GM19455 (cell line): ENCODE results near the gene ZNF598.

Experiments
- ATAC-seq: cut with Tn5 transposase; IDR thresholded peaks from one replicate; pipeline ENCODE4 v1.9.1; 2021; ENCODE audit not compliant: unreplicated experiment

Gene ZNF598

DNA sequence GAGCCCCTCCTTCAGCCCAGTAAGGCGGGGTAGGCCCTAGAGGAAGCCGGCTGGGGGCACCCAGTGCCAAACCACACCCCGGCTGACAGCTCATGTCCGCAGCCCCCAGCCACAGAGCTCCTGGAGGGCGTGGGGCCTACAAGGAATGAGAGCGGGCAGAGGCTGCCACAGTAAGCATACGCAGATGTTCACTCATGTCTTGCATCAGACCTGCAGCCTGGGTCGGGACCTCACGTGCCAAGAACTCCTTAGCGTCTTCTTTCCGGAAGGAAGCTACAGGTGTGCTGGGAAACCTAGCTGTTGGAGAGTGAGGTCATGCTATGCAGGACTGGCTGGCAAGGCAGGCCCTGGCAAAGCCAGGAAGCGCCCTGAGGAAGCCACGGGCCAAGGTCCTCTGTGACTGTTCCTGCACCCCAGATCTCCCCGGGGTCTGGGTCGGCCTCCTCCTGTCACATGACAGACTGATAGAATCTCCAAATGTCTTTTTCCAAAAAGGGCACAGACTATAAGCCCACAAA, 1.6 kb downstream of the ZNF598 start:
- ATAC-seq, result no peak

- ATAC-seq, result no peak
These were observed 2.4 kb downstream of the ZNF598 start for GRCh38 chr16:2007081-2007836.

- ATAC-seq, result no peak
These were observed 3.3 kb downstream of the ZNF598 start for GRCh38 chr16:2006317-2006716.

GRCh38 chr16:2005646-2006045, 4.0 kb downstream of the ZNF598 start:
- no peak for ATAC-seq

DNA sequence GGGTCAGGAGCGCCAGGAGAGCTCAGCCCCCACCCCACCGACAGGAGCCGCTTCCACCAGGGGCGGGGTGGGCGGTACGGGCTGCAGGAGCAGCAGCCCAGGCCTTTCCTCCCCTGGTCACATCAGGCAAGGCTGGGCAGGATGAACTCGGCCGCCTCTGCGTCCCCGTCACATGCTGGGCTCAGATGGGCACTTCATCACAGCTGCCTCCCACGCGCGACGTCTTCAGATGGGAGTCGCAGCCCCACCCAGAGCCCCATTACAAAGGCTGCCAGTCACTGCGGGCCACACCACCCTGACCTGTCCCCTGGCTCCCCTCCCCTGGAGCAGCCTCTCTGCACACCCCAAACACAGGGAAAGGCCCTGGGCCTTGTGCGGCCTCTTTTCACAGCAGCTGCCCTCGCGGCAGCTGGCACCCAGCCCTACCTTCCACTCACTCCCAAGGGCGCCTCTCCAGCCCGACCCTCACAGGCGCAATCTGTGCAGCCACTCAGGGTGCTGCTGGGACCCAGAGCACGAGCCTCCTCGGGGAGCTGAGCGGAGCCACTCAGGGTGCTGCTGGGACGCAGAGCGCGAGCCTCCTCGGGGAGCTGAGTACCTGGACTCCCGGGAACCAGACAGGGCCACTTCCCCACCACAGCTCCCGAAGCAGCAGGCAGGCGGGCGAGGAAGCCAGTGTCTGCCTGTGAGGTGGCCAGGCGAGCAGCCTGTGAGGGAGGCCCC, 4.7 kb downstream of the ZNF598 start:
- no peak for ATAC-seq

DNA sequence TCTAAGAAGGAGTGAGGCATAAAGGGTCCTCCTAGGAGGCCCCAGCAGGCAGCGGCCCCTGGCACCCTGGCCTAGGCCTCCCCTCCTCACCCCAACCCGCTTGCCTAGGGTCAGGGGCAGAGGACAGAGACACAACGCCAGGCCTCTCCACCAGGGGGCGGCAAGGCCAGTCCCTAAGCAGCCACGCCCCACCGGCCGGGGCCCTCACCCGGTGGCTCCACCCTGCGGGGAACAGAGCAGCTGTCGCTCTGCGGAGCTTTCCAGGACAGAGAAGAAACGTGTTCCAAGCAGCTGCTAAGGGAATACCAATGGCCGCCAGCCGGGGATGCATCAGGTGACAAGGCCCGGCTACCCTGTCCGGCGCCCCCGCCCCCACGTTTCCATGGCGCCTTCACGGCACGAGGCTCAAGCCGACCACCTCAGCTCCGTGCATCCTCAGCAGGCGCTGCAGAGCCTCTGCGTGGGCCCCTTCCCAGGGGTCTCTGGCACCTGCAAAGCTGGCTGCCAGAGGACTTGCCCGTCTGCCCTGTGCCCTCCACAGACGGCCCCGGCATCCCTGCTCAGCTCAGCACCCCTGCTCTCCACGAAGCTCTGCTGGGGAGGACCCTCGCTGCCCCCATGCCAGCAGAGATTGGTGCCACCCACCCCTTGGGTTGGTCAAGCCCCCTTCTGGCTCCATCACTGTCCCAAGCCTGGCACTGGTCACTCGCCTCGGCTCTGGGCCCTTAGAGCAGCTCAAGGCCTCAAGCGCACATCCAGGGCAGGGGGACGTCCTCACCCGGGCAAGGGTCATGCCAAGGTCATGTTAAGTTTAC, 5.6 kb downstream of the ZNF598 start:
- no peak for ATAC-seq

- no peak for ATAC-seq
These were observed 6.3 kb downstream of the ZNF598 start for GRCh38 chr16:2003231-2003826.

GRCh38 chr16:2002406-2003230, 7.0 kb downstream of the ZNF598 start:
- no peak for ATAC-seq

GRCh38 chr16:2001456-2002355, 7.9 kb downstream of the ZNF598 start:
- ATAC-seq, result no peak

DNA sequence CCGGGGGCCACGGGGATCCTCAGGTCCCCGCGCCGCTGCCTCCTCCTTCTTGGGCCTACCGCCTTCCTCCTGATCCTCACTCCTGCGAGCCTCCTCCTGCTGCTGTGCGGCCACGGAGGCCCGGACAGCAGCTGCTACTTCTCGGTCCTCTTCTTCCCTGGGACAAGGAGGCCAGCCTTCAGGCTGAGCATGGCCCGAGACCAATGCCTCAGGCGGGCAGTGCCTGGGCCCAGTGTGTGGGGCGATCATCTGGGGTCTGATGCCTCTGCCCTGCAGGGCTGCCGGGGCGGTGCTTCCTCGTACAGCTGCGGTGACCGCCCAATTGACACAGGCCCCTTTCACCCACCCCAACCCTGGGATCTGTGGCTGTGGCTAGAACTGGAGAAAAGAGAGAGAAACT, 8.6 kb downstream of the ZNF598 start:
- ATAC-seq, result no peak

DNA sequence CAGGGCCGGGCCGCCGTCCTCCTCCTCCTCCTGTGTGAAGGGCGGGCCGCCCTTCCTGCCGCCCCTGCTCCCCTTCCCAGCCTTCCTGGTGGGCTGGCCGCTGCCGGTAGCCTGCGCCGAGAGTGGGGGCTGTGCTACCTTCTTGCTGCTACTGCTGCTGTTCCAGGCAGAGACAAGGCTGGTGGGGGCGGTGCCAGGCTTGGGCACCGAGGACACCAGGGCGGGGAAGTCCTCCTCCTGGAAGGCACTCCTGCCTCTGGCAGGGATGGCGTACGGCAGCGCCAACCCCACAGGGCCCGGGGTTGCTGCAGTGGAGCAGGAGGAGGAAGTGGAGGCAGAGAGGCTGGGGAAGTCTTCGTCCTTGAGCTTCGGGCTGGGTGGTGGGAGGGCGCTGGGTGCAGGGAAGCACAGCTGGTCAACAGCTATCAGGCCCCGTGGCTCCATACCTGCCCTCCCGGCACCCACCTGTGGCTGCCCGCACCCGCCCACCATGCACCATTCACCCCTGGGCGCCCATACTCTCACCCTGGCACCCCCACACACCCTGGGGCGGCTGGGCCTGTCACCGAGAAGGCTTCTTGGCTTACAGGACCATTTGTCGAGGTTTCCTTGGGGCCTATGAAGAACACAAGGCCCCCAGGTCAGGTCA, 9.6 kb downstream of the ZNF598 start:
- no peak for ATAC-seq

GRCh38 chr16:1998852-1999801, 10.5 kb downstream of the ZNF598 start:
- no peak for ATAC-seq

DNA sequence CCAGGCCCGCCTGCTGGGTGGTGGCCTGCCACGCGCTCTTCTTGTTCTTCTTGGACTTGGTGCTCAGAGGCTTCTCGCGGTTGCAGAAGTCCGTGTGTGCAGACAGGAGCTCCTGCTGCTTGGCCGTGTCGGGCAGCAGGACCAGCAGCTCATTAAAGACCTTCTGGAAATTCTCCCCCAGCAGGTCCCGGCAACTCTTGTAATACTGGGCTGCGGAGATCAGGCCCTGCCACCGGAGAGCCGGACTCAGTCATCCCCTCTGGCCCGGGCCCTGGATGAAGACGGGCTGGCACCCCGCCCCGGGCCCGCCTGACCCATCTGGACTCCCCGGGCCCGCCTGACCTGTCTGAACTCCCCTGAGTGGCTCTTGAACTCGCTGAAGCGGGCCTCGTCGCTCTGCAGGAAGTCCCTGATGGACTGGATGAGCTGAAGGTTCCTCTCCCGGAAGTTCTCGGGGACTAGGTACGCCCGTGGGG, 11.2 kb downstream of the ZNF598 start:
- no peak for ATAC-seq

DNA sequence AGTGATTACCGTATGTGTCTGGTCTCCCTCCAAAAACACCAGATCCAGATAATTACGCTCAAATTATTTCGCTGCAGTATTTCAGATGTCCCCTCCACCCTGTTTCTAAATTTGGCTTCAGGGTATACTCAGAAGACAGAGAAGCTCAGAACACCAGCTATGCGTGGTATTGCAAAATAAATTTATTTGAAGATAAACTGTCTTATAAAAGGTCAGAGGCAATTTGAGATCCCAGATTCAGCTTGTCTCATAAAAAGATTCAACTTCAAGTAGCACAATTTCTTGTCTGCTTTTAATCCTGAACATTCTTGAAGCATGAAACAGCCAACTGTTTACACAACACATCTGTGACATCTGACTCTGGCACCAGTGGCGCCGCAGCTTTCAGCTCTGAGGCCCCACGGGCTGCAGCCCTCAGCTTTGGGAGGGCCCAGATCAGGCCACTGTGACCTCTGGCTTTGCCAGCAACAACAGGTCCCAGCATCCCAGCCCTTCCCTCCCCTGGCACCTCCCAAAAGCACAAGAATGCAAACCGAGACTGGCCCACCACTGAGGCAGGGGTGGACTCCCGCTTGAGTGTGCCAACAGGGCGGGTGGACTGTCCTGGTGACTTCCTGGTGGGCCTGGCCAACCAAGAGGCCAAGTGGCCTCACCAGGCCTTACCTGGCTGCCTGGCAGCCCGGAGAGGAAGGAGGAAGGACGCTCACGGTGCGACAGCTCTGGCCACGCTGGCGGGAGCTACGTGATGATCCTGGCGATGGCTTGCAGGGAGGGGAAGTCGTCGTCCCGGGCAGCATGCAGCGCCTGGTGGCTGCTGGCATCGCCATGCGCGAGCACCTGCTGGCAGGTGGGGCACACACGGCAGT, 11.9 kb downstream of the ZNF598 start:
- no peak for ATAC-seq

GRCh38 chr16:1993731-1994131, 15.9 kb downstream of the ZNF598 start:
- no peak for ATAC-seq

- ATAC-seq, result no peak
These were observed 16.8 kb downstream of the ZNF598 start for GRCh38 chr16:1992704-1993317.
